ENCODE measurements around the gene ARID1B.

Gene ARID1B

DNA sequence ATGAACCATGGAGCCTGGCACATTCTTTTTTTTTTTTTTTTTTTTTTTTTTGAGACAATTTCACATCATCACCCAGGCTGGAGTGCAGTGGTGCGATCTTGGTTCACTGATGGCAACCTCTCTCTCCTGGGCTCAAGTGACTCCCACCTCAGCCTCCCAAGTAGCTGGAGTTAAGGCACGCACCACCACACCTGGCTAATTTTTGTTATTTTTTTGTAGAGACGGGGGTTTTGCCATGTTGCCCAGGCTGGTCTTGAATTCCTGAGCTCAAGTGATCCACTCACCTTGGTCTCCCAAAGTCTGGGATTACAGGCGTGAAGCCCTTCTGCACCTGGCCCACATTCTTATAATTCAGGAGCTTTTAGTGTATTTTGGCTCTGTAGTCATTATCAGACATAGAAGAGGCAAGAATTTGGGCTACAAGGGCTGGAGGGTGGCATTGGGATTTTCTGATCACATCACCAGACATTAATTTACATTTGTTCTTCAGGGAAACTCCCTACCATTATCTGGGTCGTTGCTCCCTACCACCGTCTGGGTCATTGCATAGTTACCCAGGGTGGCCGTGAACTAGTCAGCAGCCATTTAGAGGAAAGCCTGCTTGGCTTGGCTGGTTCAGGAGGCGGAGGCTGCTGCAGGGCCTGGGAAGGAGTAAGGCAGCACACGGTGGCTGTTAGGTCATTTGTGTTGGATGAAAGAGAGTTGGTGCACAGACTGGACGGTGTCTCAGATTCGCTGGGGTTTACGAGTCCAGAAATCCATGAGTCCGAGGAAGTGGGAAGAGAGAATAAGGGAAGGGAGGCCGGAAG, 17.6 kb downstream of the ARID1B start:
- Histone ChIP-seq H3K4me3 (ENCODE audit: low read depth, low read length) (no peak overlapping the region), H3K79me2 (peaks cover 84% of the 10 kb centered on the region), H3K27me3 (ENCODE audit: control insufficient read depth, insufficient read depth, low read length) (no peaks in the 10 kb centered on the region), H2AFZ (no peak overlapping the region), H3K9me3 (ENCODE audit: control insufficient read depth, low read length) (no peaks in the 10 kb centered on the region), H3K4me1 (peaks cover 25% of the 10 kb centered on the region), H3K27ac (peak overlapping the region; percentile 18), H3K36me3 (ENCODE audit: control insufficient read depth, insufficient read depth, low read length) (no peaks in the 10 kb centered on the region), H3K4me2 (ENCODE audit: low read length) (no peak overlapping the region), H3K9ac (no peak overlapping the region)
- TF ChIP-seq, protein P1, sequence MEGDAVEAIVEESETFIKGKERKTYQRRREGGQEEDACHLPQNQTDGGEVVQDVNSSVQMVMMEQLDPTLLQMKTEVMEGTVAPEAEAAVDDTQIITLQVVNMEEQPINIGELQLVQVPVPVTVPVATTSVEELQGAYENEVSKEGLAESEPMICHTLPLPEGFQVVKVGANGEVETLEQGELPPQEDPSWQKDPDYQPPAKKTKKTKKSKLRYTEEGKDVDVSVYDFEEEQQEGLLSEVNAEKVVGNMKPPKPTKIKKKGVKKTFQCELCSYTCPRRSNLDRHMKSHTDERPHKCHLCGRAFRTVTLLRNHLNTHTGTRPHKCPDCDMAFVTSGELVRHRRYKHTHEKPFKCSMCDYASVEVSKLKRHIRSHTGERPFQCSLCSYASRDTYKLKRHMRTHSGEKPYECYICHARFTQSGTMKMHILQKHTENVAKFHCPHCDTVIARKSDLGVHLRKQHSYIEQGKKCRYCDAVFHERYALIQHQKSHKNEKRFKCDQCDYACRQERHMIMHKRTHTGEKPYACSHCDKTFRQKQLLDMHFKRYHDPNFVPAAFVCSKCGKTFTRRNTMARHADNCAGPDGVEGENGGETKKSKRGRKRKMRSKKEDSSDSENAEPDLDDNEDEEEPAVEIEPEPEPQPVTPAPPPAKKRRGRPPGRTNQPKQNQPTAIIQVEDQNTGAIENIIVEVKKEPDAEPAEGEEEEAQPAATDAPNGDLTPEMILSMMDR (IDR thresholded peaks at IDR 0.05), result no peak

DNA sequence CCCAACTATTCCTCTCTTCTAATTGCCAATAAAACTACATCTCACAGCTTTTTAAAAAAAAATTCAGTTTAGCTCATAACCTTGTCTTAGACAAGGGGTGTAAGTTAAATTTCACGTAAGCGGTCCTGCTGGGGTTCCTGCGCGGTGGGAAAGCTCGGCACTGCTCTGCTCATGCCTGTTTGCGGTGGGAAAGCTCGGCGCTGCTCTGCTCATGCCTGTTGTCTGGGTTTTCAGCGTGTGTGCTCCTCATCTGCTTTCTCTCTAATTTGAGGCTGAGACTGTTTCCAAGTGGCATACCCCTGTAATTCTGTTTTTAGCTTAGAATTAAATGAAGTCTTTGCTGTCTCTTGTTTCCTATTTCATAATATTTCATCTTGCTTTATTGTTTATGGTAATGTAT, 18.6 kb downstream of the ARID1B start:
- no peak overlapping the region for H3K4me2 ChIP-seq (ENCODE audit: low read length)
- no peak overlapping the region for H2AFZ ChIP-seq
- H3K9me3 ChIP-seq (ENCODE audit: control insufficient read depth, low read length), result no peaks in the 10 kb centered on the region
- H3K9ac ChIP-seq, result no peak overlapping the region
- no peak overlapping the region for H3K4me3 ChIP-seq (ENCODE audit: low read depth, low read length)
- H3K4me1 ChIP-seq, result peaks cover 25% of the 10 kb centered on the region
- peaks cover 87% of the 10 kb centered on the region for H3K79me2 ChIP-seq
- H3K27me3 ChIP-seq (ENCODE audit: control insufficient read depth, insufficient read depth, low read length), result no peaks in the 10 kb centered on the region
- no peaks in the 10 kb centered on the region for H3K36me3 ChIP-seq (ENCODE audit: control insufficient read depth, insufficient read depth, low read length)
- peak overlapping the region; percentile 18 for H3K27ac ChIP-seq
- TF ChIP-seq, protein P1 (IDR thresholded peaks at IDR 0.05), result no peak

DNA sequence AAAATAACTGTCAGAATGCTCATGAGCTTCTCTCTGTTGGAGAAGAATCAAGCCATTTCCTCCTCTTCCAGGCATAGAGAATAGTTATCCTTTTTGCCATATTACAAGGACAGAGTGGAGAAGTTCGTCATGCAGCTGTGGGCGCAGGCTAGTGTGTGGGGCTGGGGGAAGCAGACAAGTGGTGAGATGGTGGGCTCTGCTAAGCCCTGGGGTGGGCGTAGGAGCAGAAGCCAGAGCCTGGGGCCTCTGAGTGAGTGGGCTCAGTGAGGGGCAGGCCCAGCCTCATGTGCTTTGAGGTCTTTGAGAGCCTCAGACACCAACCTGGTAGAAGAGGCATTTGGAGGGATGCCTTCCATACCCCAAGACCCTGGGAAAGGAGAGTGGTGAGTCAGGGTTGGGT, 19.4 kb downstream of the ARID1B start:
- Histone ChIP-seq H3K9ac (no peak overlapping the region), H3K4me1 (peaks cover 18% of the 10 kb centered on the region), H3K79me2 (peaks cover 82% of the 10 kb centered on the region), H2AFZ (no peak overlapping the region), H3K27ac (peak overlapping the region; percentile 18), H3K4me3 (ENCODE audit: low read depth, low read length) (no peak overlapping the region), H3K36me3 (ENCODE audit: control insufficient read depth, insufficient read depth, low read length) (no peaks in the 10 kb centered on the region), H3K9me3 (ENCODE audit: control insufficient read depth, low read length) (no peaks in the 10 kb centered on the region), H3K4me2 (ENCODE audit: low read length) (no peak overlapping the region), H3K27me3 (ENCODE audit: control insufficient read depth, insufficient read depth, low read length) (no peaks in the 10 kb centered on the region)
- TF ChIP-seq, protein P1 (IDR thresholded peaks at IDR 0.05), result no peak

DNA sequence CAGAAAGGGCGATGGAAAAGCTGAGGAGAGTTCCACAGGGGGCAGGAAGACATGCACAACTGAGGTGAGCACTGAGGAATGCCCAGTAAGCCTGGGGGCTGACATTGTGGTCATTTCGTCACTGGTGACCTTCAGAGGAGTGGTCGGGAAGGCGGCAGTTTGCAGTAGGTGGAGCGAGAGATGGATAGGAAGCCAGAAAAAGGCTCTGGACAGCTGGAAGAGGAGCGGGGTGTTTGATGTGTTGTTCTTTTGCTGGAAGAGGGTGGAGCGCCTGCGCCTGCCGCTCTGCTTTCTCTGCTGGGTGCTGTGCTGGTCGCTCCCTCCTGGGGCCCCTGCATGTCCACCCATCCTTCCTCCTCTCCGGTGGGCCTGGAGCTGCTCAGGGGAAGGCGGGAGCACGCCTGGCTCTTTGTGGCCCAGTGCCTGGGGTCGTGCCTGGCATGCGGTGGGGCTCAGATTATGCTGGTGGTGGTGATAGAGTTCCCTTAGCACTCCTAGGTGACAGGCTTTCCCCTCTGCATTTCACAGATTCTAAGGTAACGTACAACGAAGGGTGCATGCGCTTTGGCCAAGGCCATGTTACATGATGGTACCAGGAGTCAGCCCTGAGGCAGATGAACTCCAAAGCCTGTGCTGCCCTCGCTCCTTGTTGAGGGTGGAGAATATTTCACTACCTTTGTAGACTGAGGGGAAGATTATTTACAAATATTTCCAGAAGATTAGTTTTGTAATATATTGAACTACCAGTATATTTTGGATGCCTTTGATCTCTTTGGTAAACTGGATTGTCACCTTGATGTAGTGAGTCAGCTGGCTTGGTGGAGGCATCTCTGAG, 20.9 kb downstream of the ARID1B start:
- no peaks in the 10 kb centered on the region for H3K36me3 ChIP-seq (ENCODE audit: control insufficient read depth, insufficient read depth, low read length)
- H3K27me3 ChIP-seq (ENCODE audit: control insufficient read depth, insufficient read depth, low read length), result no peaks in the 10 kb centered on the region
- H3K9ac ChIP-seq, result no peak overlapping the region
- no peak overlapping the region for H3K27ac ChIP-seq
- TF ChIP-seq, protein P1 (IDR thresholded peaks at IDR 0.05), result no peak
- H3K9me3 ChIP-seq (ENCODE audit: control insufficient read depth, low read length), result no peaks in the 10 kb centered on the region
- no peak overlapping the region for H3K4me3 ChIP-seq (ENCODE audit: low read depth, low read length)
- H2AFZ ChIP-seq, result no peak overlapping the region
- no peak overlapping the region for H3K4me2 ChIP-seq (ENCODE audit: low read length)
- peaks cover 17% of the 10 kb centered on the region for H3K4me1 ChIP-seq
- peaks cover 73% of the 10 kb centered on the region for H3K79me2 ChIP-seq
